ENCODE data around the gene DDN. TPM values are rescaled to one million over a fixed set of nuclear protein-coding genes. Genes with fewer than 3 reads are reported as not detected.
A peak's percentile ranks its signal among the peaks of the same experiment; 100 is the strongest.

Gene DDN
- polyA plus RNA-seq, 1 of the 3 experiments (the other 2 are of a cell fraction): 0.20 TPM

DNA sequence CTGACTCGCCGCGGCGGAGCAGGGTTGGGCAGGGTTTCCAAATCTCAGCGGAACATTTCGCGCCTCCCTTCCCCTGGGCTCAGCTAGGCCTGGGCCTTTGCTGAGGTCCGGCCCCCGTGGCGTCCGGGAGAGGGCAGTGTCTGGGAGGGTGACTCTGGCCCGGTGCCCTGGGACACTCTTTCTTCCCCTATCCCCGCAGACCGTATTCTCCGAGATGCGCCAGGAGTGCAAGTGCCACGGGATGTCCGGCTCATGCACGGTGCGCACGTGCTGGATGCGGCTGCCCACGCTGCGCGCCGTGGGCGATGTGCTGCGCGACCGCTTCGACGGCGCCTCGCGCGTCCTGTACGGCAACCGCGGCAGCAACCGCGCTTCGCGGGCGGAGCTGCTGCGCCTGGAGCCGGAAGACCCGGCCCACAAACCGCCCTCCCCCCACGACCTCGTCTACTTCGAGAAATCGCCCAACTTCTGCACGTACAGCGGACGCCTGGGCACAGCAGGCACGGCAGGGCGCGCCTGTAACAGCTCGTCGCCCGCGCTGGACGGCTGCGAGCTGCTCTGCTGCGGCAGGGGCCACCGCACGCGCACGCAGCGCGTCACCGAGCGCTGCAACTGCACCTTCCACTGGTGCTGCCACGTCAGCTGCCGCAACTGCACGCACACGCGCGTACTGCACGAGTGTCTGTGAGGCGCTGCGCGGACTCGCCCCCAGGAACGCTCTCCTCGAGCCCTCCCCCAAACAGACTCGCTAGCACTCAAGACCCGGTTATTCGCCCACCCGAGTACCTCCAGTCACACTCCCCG is 18.0 kb downstream of the DDN start:
- Histone ChIP-seq H3F3A (replicated peaks; ENCODE audit: insufficient read depth) (no peaks in the 10 kb centered on the region), H3K9me2 (no peaks in the 10 kb centered on the region), H3K79me2 (ENCODE audit: insufficient read depth) (no peaks in the 10 kb centered on the region), H3K4me1 (ENCODE audit: control insufficient read depth in 1 of 2, insufficient read depth in 2 of 2, low read depth in 1 of 2, low read length in 1 of 2) (peaks cover 0 to 26% of the 10 kb centered on the region in 2 experiments; a peak in 1 of 4 replicates), H3K4me3 (ENCODE audit: low read depth in 2 of 2, low read length in 1 of 2) (peak overlapping the region in 1 of 2 experiments; percentile 10; a peak in 2 of 4 replicates), H3K36me3 (replicated peaks in 1 of 2; ENCODE audit: control insufficient read depth in 1 of 2, insufficient read depth in 2 of 2, low read length in 1 of 2) (no peaks in the 10 kb centered on the region), H3K9ac (no peak overlapping the region), H3K27me3 (ENCODE audit: insufficient read depth) (peaks cover 78% of the 10 kb centered on the region), H3K9me3 (no peaks in the 10 kb centered on the region), H4K20me1 (ENCODE audit: insufficient read depth) (no peaks in the 10 kb centered on the region), H3K4me2 (peak overlapping the region; percentile 50), H3K27ac (ENCODE audit: low read depth in 2 of 2, low read length in 1 of 2) (no peak overlapping the region), H2AFZ (ENCODE audit: low read depth) (no peak overlapping the region)
- ChIA-PET POLR2A (no interaction called here), CTCF (interaction anchor here (0.7 to 33.0 kb wide), 11 partner anchors 6 to 186 kb away, joined by 3 to 935 read pairs (median 5); partner anchors contain the start of genes ARF3, DDN, DDX23 and FKBP11)
- DNase-seq: peak; percentile 80
- WGBS (ENCODE audit: low lambda C conversion rate): 13% methylated on average over 54 of the region's 91 CpGs
- TF ChIP-seq GABPA (IDR thresholded peaks at IDR 0.05; ENCODE audit: low read depth) (no peak), CTCF (IDR thresholded peaks at IDR 0.05) (peak; percentile 25; the same call in 1 of the 2 replicates), RCOR1 (IDR thresholded peaks at IDR 0.05; ENCODE audit: low read length) (no peak), RXRA (IDR thresholded peaks at IDR 0.05; ENCODE audit: borderline replicate concordance, low read depth) (no peak), SMC3 (IDR thresholded peaks at IDR 0.05; ENCODE audit: low read depth, low read length) (no peak), GATA2 (CRISPR knock-in tag; IDR thresholded peaks at IDR 0.05) (no peak), TEAD4 (IDR thresholded peaks at IDR 0.05; ENCODE audit: borderline replicate concordance, insufficient read depth) (no peak)

- Histone ChIP-seq H3K4me2 (peak overlapping the region; percentile 65), H3K27ac (ENCODE audit: low read depth in 2 of 2, low read length in 1 of 2) (no peak overlapping the region), H3K4me1 (ENCODE audit: control insufficient read depth in 1 of 2, insufficient read depth in 2 of 2, low read depth in 1 of 2, low read length in 1 of 2) (peaks cover 0 to 26% of the 10 kb centered on the region in 2 experiments; a peak in 1 of 4 replicates), H2AFZ (ENCODE audit: low read depth) (no peak overlapping the region), H3K79me2 (ENCODE audit: insufficient read depth) (no peaks in the 10 kb centered on the region), H3K27me3 (ENCODE audit: insufficient read depth) (peaks cover 78% of the 10 kb centered on the region), H3K9me3 (no peaks in the 10 kb centered on the region), H3K9ac (no peak overlapping the region), H3K4me3 (ENCODE audit: low read depth in 2 of 2, low read length in 1 of 2) (peak overlapping the region in 1 of 2 experiments; percentile 10; a peak in 2 of 4 replicates), H4K20me1 (ENCODE audit: insufficient read depth) (no peaks in the 10 kb centered on the region), H3K9me2 (no peaks in the 10 kb centered on the region), H3F3A (replicated peaks; ENCODE audit: insufficient read depth) (no peaks in the 10 kb centered on the region), H3K36me3 (replicated peaks in 1 of 2; ENCODE audit: control insufficient read depth in 1 of 2, insufficient read depth in 2 of 2, low read length in 1 of 2) (no peaks in the 10 kb centered on the region)
- ChIA-PET POLR2A (no interaction called here), CTCF (interaction anchor here (1.3 to 33.0 kb wide), 9 partner anchors 5 to 128 kb away, joined by 3 to 935 read pairs (median 6); partner anchors contain the start of genes ARF3, DDN, DDX23 and WNT1)
- TF ChIP-seq GATA2 (CRISPR knock-in tag; IDR thresholded peaks at IDR 0.05): no peak
- TF ChIP-seq EZH2phosphoT487 (IDR thresholded peaks at IDR 0.05; ENCODE audit: borderline replicate concordance, low read depth): peak; percentile 49; the same call in 1 of the 2 replicates
- no peak for TF ChIP-seq ELF1 (IDR thresholded peaks at IDR 0.05)
- no peak for TF ChIP-seq TCF12 (IDR thresholded peaks at IDR 0.05)
- no peak for TF ChIP-seq CHD2 (IDR thresholded peaks at IDR 0.05; ENCODE audit: low read length, partially characterized antibody)
- TF ChIP-seq, protein P1, sequence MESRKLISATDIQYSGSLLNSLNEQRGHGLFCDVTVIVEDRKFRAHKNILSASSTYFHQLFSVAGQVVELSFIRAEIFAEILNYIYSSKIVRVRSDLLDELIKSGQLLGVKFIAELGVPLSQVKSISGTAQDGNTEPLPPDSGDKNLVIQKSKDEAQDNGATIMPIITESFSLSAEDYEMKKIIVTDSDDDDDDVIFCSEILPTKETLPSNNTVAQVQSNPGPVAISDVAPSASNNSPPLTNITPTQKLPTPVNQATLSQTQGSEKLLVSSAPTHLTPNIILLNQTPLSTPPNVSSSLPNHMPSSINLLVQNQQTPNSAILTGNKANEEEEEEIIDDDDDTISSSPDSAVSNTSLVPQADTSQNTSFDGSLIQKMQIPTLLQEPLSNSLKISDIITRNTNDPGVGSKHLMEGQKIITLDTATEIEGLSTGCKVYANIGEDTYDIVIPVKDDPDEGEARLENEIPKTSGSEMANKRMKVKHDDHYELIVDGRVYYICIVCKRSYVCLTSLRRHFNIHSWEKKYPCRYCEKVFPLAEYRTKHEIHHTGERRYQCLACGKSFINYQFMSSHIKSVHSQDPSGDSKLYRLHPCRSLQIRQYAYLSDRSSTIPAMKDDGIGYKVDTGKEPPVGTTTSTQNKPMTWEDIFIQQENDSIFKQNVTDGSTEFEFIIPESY (IDR thresholded peaks at IDR 0.05; ENCODE audit: borderline replicate concordance, low read depth): no peak
- TF ChIP-seq, protein P2, sequence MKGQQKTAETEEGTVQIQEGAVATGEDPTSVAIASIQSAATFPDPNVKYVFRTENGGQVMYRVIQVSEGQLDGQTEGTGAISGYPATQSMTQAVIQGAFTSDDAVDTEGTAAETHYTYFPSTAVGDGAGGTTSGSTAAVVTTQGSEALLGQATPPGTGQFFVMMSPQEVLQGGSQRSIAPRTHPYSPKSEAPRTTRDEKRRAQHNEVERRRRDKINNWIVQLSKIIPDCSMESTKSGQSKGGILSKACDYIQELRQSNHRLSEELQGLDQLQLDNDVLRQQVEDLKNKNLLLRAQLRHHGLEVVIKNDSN (IDR thresholded peaks at IDR 0.05; ENCODE audit: borderline replicate concordance, low read depth): no peak
- no peak for TF ChIP-seq MAX (IDR thresholded peaks at IDR 0.05; ENCODE audit: low read depth)
- WGBS (ENCODE audit: low lambda C conversion rate): 19% methylated on average over 42 of the region's 46 CpGs
- DNase-seq: peak; percentile 62
Measured at GRCh38 chr12:48980389-48980952, 18.7 kb downstream of the DDN start.
